ENCODE measurements around the gene DSCAML1. TPM values are rescaled to one million over a fixed set of nuclear protein-coding genes. Genes with fewer than 3 reads are reported as not detected.

Gene DSCAML1
- total and polyA plus RNA-seq, 9 of the 15 experiments (the other 6 are each of a cell fraction or from before 2014, with no cell fraction given) = not detected

GRCh38 chr11:117735350-117735977 lies 61.6 kb downstream of the DSCAML1 start:
- H3K27ac ChIP-seq (ENCODE audit: extremely low read depth, low read depth, low read length) = no peak overlapping the region
- no peak for DNase-seq (ENCODE audit: extremely low read depth in 1 of 4, low spot score in 3 of 4)
- in situ Hi-C loops (cut with MboI) = no loop called here
- H3K4me2 ChIP-seq (ENCODE audit: insufficient read depth, low read length) = no peak overlapping the region
- H3K9me3 ChIP-seq (replicated peaks; ENCODE audit: control insufficient read depth, insufficient read depth, low read depth, low read length) = no peaks in the 10 kb centered on the region
- no peak overlapping the region for H3K4me3 ChIP-seq
- H3K36me3 ChIP-seq (ENCODE audit: control insufficient read depth, insufficient read depth, low read length) = no peaks in the 10 kb centered on the region
- no peaks in the 10 kb centered on the region for H4K20me1 ChIP-seq (replicated peaks; ENCODE audit: control insufficient read depth, insufficient read depth, low read length)
- no TSS peak for BruUV-seq (replicated peaks)
- no peaks in the 10 kb centered on the region for H3K9me1 ChIP-seq (ENCODE audit: control insufficient read depth, insufficient read depth, low read length)
- ChIA-PET CTCF (ENCODE audit: low intra/inter-chr PET ratio) (no interaction called here), POLR2A (interaction anchor here (0.6 to 1.3 kb wide), 2 partner anchors 13 to 97 kb away, joined by 3 to 4 read pairs; no protein-coding TSS in a partner anchor)
- no peaks in the 10 kb centered on the region for H3K79me2 ChIP-seq (ENCODE audit: control insufficient read depth, insufficient read depth, low read length)
- peaks cover 0 to 40% of the 10 kb centered on the region in 2 experiments; a peak in 3 of 5 replicates for H3K27me3 ChIP-seq (ENCODE audit: control insufficient read depth in 2 of 2, insufficient read depth in 2 of 2, low read length in 2 of 2)
- no peak for ATAC-seq
- H3K9ac ChIP-seq (ENCODE audit: insufficient read depth in 1 of 2, low read depth in 2 of 2, low read length in 2 of 2) = no peak overlapping the region
- intact Hi-C loops (cut with micrococcal nuclease) = no loop called here
- WGBS (ENCODE audit: insufficient coverage, low coverage, missing lambda C conversion rate) = under 1% methylated on average over 9 of the region's 9 CpGs
- H3K4me1 ChIP-seq (replicated peaks in 1 of 2; ENCODE audit: control insufficient read depth in 2 of 2, insufficient read depth in 2 of 2, low read length in 2 of 2) = no peaks in the 10 kb centered on the region
- no peak for FAIRE-seq
- no peak overlapping the region for H2AFZ ChIP-seq (ENCODE audit: low read depth, low read length)
- TF ChIP-seq MEF2A (IDR thresholded peaks at IDR 0.05; ENCODE audit: control insufficient read depth, low read depth, low read length) (no peak), BRF2 (IDR thresholded peaks at IDR 0.05; ENCODE audit: borderline replicate concordance, insufficient read depth, insufficient read length) (no peak), EP400 (IDR thresholded peaks at IDR 0.05) (no peak), ZKSCAN8 (CRISPR knock-in tag; IDR thresholded peaks at IDR 0.05) (no peak), CBFB (CRISPR knock-in tag; IDR thresholded peaks at IDR 0.05) (no peak), ATF7 (IDR thresholded peaks at IDR 0.05) (no peak), PRPF4 (IDR thresholded peaks at IDR 0.05; ENCODE audit: insufficient read depth, low read depth, low read length, poor library complexity, severe bottlenecking) (no peak), MYNN (IDR thresholded peaks at IDR 0.05) (no peak), MYNN (CRISPR knock-in tag; IDR thresholded peaks at IDR 0.05) (no peak), E4F1 (CRISPR knock-in tag; IDR thresholded peaks at IDR 0.05; ENCODE audit: borderline replicate concordance) (no peak), CREB3L1 (IDR thresholded peaks at IDR 0.05; ENCODE audit: borderline replicate concordance, low read depth) (no peak), SMARCA4 (IDR thresholded peaks at IDR 0.05) (no peak)
- TF ChIP-seq, protein P1, sequence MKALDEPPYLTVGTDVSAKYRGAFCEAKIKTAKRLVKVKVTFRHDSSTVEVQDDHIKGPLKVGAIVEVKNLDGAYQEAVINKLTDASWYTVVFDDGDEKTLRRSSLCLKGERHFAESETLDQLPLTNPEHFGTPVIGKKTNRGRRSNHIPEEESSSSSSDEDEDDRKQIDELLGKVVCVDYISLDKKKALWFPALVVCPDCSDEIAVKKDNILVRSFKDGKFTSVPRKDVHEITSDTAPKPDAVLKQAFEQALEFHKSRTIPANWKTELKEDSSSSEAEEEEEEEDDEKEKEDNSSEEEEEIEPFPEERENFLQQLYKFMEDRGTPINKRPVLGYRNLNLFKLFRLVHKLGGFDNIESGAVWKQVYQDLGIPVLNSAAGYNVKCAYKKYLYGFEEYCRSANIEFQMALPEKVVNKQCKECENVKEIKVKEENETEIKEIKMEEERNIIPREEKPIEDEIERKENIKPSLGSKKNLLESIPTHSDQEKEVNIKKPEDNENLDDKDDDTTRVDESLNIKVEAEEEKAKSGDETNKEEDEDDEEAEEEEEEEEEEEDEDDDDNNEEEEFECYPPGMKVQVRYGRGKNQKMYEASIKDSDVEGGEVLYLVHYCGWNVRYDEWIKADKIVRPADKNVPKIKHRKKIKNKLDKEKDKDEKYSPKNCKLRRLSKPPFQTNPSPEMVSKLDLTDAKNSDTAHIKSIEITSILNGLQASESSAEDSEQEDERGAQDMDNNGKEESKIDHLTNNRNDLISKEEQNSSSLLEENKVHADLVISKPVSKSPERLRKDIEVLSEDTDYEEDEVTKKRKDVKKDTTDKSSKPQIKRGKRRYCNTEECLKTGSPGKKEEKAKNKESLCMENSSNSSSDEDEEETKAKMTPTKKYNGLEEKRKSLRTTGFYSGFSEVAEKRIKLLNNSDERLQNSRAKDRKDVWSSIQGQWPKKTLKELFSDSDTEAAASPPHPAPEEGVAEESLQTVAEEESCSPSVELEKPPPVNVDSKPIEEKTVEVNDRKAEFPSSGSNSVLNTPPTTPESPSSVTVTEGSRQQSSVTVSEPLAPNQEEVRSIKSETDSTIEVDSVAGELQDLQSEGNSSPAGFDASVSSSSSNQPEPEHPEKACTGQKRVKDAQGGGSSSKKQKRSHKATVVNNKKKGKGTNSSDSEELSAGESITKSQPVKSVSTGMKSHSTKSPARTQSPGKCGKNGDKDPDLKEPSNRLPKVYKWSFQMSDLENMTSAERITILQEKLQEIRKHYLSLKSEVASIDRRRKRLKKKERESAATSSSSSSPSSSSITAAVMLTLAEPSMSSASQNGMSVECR (CRISPR knock-in tag; IDR thresholded peaks at IDR 0.05) = no peak

Data from K562 (cell line).